ENCODE data around the gene PPP2R2C.

- TF ChIP-seq CTCF (conservative IDR thresholded peaks at IDR 0.05 in 1 of 2, IDR thresholded peaks at IDR 0.05 in 1 of 2; ENCODE audit: low read depth in 1 of 2, low read length in 2 of 2) (no peak), EZH2 (IDR thresholded peaks at IDR 0.05; ENCODE audit: low read length, missing control alignments) (no peak)
Measured at GRCh38 chr4:6275351-6275750, 197.1 kb downstream of the PPP2R2C start.
